Measurements from ENCODE around the gene ALPP. TPM values are rescaled to one million over a fixed set of nuclear protein-coding genes. Genes with fewer than 3 reads are reported as not detected.

The ALPP gene
- total RNA-seq, 2 experiments from 2014 or later: not detected

DNA sequence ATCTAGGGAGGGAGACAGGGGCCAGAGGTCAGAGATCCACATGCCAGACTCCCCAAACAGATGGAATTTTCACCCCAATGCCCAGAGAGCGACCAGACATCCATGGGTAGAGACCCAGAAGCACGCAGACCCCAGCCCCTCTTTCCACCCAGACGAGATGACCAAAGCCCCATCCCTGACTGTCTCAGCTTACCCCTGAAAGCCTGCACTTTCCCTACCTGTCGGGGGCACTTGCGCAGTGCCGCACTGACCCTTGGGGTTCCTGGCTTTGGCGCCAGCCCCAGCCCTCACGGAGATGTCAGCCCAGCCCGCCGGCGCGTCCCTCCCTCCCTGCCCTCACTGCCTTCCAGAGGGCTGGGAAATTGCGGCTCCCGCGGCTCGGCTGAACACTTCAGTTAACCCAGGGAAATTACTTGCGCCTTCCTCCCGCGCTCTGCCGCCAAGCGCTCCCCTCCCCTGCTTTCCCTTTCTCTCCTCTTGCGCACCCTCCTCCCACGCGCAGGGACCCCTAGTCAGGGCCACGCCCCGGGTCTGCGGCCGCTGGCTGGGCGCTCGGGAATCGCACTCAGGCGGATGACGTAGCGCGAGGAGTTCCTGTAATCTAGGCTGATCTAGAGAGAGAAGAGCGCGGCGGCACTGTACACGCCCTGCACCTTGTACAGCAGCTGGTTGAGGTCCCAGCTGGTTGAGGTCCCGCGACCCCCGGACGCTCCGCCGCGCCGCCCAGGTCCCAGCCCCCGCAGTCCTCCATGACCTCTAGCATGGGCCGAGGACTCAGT is 40.1 kb downstream of the ALPP start:
- Histone ChIP-seq H3K36me3 (ENCODE audit: insufficient read depth, low read length) (no peaks in the 10 kb centered on the region), H3K79me2 (ENCODE audit: insufficient read depth, low read depth, low read length) (no peaks in the 10 kb centered on the region), H3K4me3 (ENCODE audit: low read depth, low read length, poor library complexity, severe bottlenecking) (no peak overlapping the region), H3K9me2 (ENCODE audit: insufficient read depth, low read length) (no peaks in the 10 kb centered on the region), H3K27ac (ENCODE audit: low read depth, low read length, poor library complexity, severe bottlenecking) (no peak overlapping the region), H3K4me2 (ENCODE audit: low read length) (no peak overlapping the region), H2AFZ (ENCODE audit: low read length) (no peak overlapping the region), H3K9me3 (ENCODE audit: low read length) (peaks cover 8% of the 10 kb centered on the region; the same call in 1 of the 2 replicates), H3K4me1 (ENCODE audit: insufficient read depth, low read length, poor library complexity, severe bottlenecking) (no peaks in the 10 kb centered on the region), H4K20me1 (ENCODE audit: insufficient read depth, low read length) (no peaks in the 10 kb centered on the region)
- intact Hi-C loops (cut with micrococcal nuclease; ENCODE audit: unreplicated experiment): no loop called here
- CTCF ChIA-PET (ENCODE audit: unreplicated experiment): no interaction called here
- BruUV-seq (replicated peaks): no TSS peak
- DNase-seq (ENCODE audit: low spot score): no peak
- POLR2A ChIA-PET: no interaction called here
- no peak for TF ChIP-seq CTCF (conservative IDR thresholded peaks at IDR 0.05; ENCODE audit: low read length)
- no peak for TF ChIP-seq EZH2phosphoT487 (IDR thresholded peaks at IDR 0.05; ENCODE audit: borderline replicate concordance, low read depth, low read length)

GRCh38 chr2:232419245-232420072 is 40.9 kb downstream of the ALPP start:
- no peak overlapping the region for H3K4me3 ChIP-seq (ENCODE audit: low read depth, low read length, poor library complexity, severe bottlenecking)
- H2AFZ ChIP-seq (ENCODE audit: low read length): no peak overlapping the region
- BruUV-seq (replicated peaks): no TSS peak
- no peak overlapping the region for H3K4me2 ChIP-seq (ENCODE audit: low read length)
- H3K9me2 ChIP-seq (ENCODE audit: insufficient read depth, low read length): no peaks in the 10 kb centered on the region
- H3K36me3 ChIP-seq (ENCODE audit: insufficient read depth, low read length): no peaks in the 10 kb centered on the region
- no peaks in the 10 kb centered on the region for H3K4me1 ChIP-seq (ENCODE audit: insufficient read depth, low read length, poor library complexity, severe bottlenecking)
- no peak for TF ChIP-seq EZH2phosphoT487 (IDR thresholded peaks at IDR 0.05; ENCODE audit: borderline replicate concordance, low read depth, low read length)
- no peak for TF ChIP-seq CTCF (conservative IDR thresholded peaks at IDR 0.05; ENCODE audit: low read length)
- intact Hi-C loops (cut with micrococcal nuclease; ENCODE audit: unreplicated experiment): no loop called here
- ChIA-PET POLR2A (no interaction called here), CTCF (ENCODE audit: unreplicated experiment) (no interaction called here)
- peaks cover 8% of the 10 kb centered on the region; the same call in 1 of the 2 replicates for H3K9me3 ChIP-seq (ENCODE audit: low read length)
- no peaks in the 10 kb centered on the region for H4K20me1 ChIP-seq (ENCODE audit: insufficient read depth, low read length)
- H3K79me2 ChIP-seq (ENCODE audit: insufficient read depth, low read depth, low read length): no peaks in the 10 kb centered on the region
- no peak for DNase-seq (ENCODE audit: low spot score)
- H3K27ac ChIP-seq (ENCODE audit: low read depth, low read length, poor library complexity, severe bottlenecking): no peak overlapping the region

GRCh38 chr2:232420073-232420454 is 41.5 kb downstream of the ALPP start:
- DNase-seq (ENCODE audit: low spot score): no peak
- H3K36me3 ChIP-seq (ENCODE audit: insufficient read depth, low read length): no peaks in the 10 kb centered on the region
- no TSS peak for BruUV-seq (replicated peaks)
- no peak overlapping the region for H3K4me3 ChIP-seq (ENCODE audit: low read depth, low read length, poor library complexity, severe bottlenecking)
- ChIA-PET POLR2A (no interaction called here), CTCF (ENCODE audit: unreplicated experiment) (no interaction called here)
- no peaks in the 10 kb centered on the region for H3K79me2 ChIP-seq (ENCODE audit: insufficient read depth, low read depth, low read length)
- intact Hi-C loops (cut with micrococcal nuclease; ENCODE audit: unreplicated experiment): no loop called here
- H3K4me2 ChIP-seq (ENCODE audit: low read length): no peak overlapping the region
- H3K9me3 ChIP-seq (ENCODE audit: low read length): peaks cover 8% of the 10 kb centered on the region; the same call in 1 of the 2 replicates
- no peaks in the 10 kb centered on the region for H3K4me1 ChIP-seq (ENCODE audit: insufficient read depth, low read length, poor library complexity, severe bottlenecking)
- no peaks in the 10 kb centered on the region for H4K20me1 ChIP-seq (ENCODE audit: insufficient read depth, low read length)
- H3K9me2 ChIP-seq (ENCODE audit: insufficient read depth, low read length): no peaks in the 10 kb centered on the region
- no peak overlapping the region for H2AFZ ChIP-seq (ENCODE audit: low read length)
- TF ChIP-seq CTCF (conservative IDR thresholded peaks at IDR 0.05; ENCODE audit: low read length): no peak
- TF ChIP-seq EZH2phosphoT487 (IDR thresholded peaks at IDR 0.05; ENCODE audit: borderline replicate concordance, low read depth, low read length): no peak
- H3K27ac ChIP-seq (ENCODE audit: low read depth, low read length, poor library complexity, severe bottlenecking): no peak overlapping the region
